ENCODE results near the gene GAPT.

Gene GAPT

GRCh38 chr5:58454025-58454424 is 37.2 kb upstream of the GAPT start:
- Histone ChIP-seq H2AFZ (ENCODE audit: low read depth, low read length, severe bottlenecking) (no peak overlapping the region), H3K27ac (ENCODE audit: low read depth, low read length) (no peak overlapping the region), H3K9ac (ENCODE audit: low read length) (no peak overlapping the region), H3F3A (ENCODE audit: insufficient read depth) (no peaks in the 10 kb centered on the region), H4K20me1 (ENCODE audit: low read depth, low read length) (no peaks in the 10 kb centered on the region), H3K9me2 (replicated peaks; ENCODE audit: insufficient read depth, low read length) (no peaks in the 10 kb centered on the region), H3K36me3 (ENCODE audit: low read length) (no peaks in the 10 kb centered on the region), H3K27me3 (ENCODE audit: low read length) (no peaks in the 10 kb centered on the region), H3K4me2 (ENCODE audit: low read depth, low read length, poor library complexity, severe bottlenecking) (no peak overlapping the region), H3K9me3 (ENCODE audit: insufficient read depth, low read length) (no peaks in the 10 kb centered on the region), H3K79me2 (ENCODE audit: insufficient read depth, low read length) (no peaks in the 10 kb centered on the region), H3K4me3 (ENCODE audit: insufficient read depth, low read length, poor library complexity, severe bottlenecking) (no peak overlapping the region)
- no peak for TF ChIP-seq CTCF (IDR thresholded peaks at IDR 0.05; ENCODE audit: insufficient read depth, low read length, poor library complexity, severe bottlenecking)
- no peak for TF ChIP-seq EZH2phosphoT487 (conservative IDR thresholded peaks at IDR 0.05; ENCODE audit: low read length)

- H3K4me2 ChIP-seq (ENCODE audit: low read depth, low read length, poor library complexity, severe bottlenecking) = no peak overlapping the region
- TF ChIP-seq EZH2phosphoT487 (conservative IDR thresholded peaks at IDR 0.05; ENCODE audit: low read length) (no peak), CTCF (IDR thresholded peaks at IDR 0.05; ENCODE audit: insufficient read depth, low read length, poor library complexity, severe bottlenecking) (no peak)
- no peaks in the 10 kb centered on the region for H3K9me3 ChIP-seq (ENCODE audit: insufficient read depth, low read length)
- no peak overlapping the region for H3K27ac ChIP-seq (ENCODE audit: low read depth, low read length)
- no peak overlapping the region for H2AFZ ChIP-seq (ENCODE audit: low read depth, low read length, severe bottlenecking)
- no peaks in the 10 kb centered on the region for H3K36me3 ChIP-seq (ENCODE audit: low read length)
- no peaks in the 10 kb centered on the region for H3K9me2 ChIP-seq (replicated peaks; ENCODE audit: insufficient read depth, low read length)
- H3K9ac ChIP-seq (ENCODE audit: low read length) = no peak overlapping the region
- H3K79me2 ChIP-seq (ENCODE audit: insufficient read depth, low read length) = no peaks in the 10 kb centered on the region
- no peaks in the 10 kb centered on the region for H3K27me3 ChIP-seq (ENCODE audit: low read length)
- no peaks in the 10 kb centered on the region for H3F3A ChIP-seq (ENCODE audit: insufficient read depth)
- no peaks in the 10 kb centered on the region for H4K20me1 ChIP-seq (ENCODE audit: low read depth, low read length)
- no peak overlapping the region for H3K4me3 ChIP-seq (ENCODE audit: insufficient read depth, low read length, poor library complexity, severe bottlenecking)
Observed at GRCh38 chr5:58455066-58455465, 36.2 kb upstream of the GAPT start.

GRCh38 chr5:58455480-58455879 is 35.8 kb upstream of the GAPT start:
- Histone ChIP-seq H3K9ac (ENCODE audit: low read length) (no peak overlapping the region), H3K27ac (ENCODE audit: low read depth, low read length) (no peak overlapping the region), H3K4me2 (ENCODE audit: low read depth, low read length, poor library complexity, severe bottlenecking) (no peak overlapping the region), H3K36me3 (ENCODE audit: low read length) (no peaks in the 10 kb centered on the region), H4K20me1 (ENCODE audit: low read depth, low read length) (no peaks in the 10 kb centered on the region), H3F3A (ENCODE audit: insufficient read depth) (no peaks in the 10 kb centered on the region), H2AFZ (ENCODE audit: low read depth, low read length, severe bottlenecking) (no peak overlapping the region), H3K27me3 (ENCODE audit: low read length) (no peaks in the 10 kb centered on the region), H3K4me3 (ENCODE audit: insufficient read depth, low read length, poor library complexity, severe bottlenecking) (no peak overlapping the region), H3K9me3 (ENCODE audit: insufficient read depth, low read length) (no peaks in the 10 kb centered on the region), H3K79me2 (ENCODE audit: insufficient read depth, low read length) (no peaks in the 10 kb centered on the region), H3K9me2 (replicated peaks; ENCODE audit: insufficient read depth, low read length) (no peaks in the 10 kb centered on the region)
- TF ChIP-seq EZH2phosphoT487 (conservative IDR thresholded peaks at IDR 0.05; ENCODE audit: low read length) = no peak
- TF ChIP-seq CTCF (IDR thresholded peaks at IDR 0.05; ENCODE audit: insufficient read depth, low read length, poor library complexity, severe bottlenecking) = no peak

- H3K79me2 ChIP-seq (ENCODE audit: insufficient read depth, low read length) = no peaks in the 10 kb centered on the region
- H3K4me3 ChIP-seq (ENCODE audit: insufficient read depth, low read length, poor library complexity, severe bottlenecking) = no peak overlapping the region
- H4K20me1 ChIP-seq (ENCODE audit: low read depth, low read length) = no peaks in the 10 kb centered on the region
- no peaks in the 10 kb centered on the region for H3K27me3 ChIP-seq (ENCODE audit: low read length)
- H3F3A ChIP-seq (ENCODE audit: insufficient read depth) = no peaks in the 10 kb centered on the region
- no peak overlapping the region for H3K4me2 ChIP-seq (ENCODE audit: low read depth, low read length, poor library complexity, severe bottlenecking)
- H2AFZ ChIP-seq (ENCODE audit: low read depth, low read length, severe bottlenecking) = no peak overlapping the region
- no peak overlapping the region for H3K27ac ChIP-seq (ENCODE audit: low read depth, low read length)
- no peak overlapping the region for H3K9ac ChIP-seq (ENCODE audit: low read length)
- no peaks in the 10 kb centered on the region for H3K9me3 ChIP-seq (ENCODE audit: insufficient read depth, low read length)
- H3K9me2 ChIP-seq (replicated peaks; ENCODE audit: insufficient read depth, low read length) = no peaks in the 10 kb centered on the region
- H3K36me3 ChIP-seq (ENCODE audit: low read length) = no peaks in the 10 kb centered on the region
- TF ChIP-seq CTCF (IDR thresholded peaks at IDR 0.05; ENCODE audit: insufficient read depth, low read length, poor library complexity, severe bottlenecking) (no peak), EZH2phosphoT487 (conservative IDR thresholded peaks at IDR 0.05; ENCODE audit: low read length) (no peak)
Observed at GRCh38 chr5:58456026-58456425, 35.2 kb upstream of the GAPT start.
